WI38 (cell line): ENCODE results near the gene INTS6L.
"Not testable (repeated sequence)": the region's sequence is repeated elsewhere in the genome, so short reads cannot be mapped to it uniquely, and the experiment has no call there.

Source experiments
- H3K4me3 ChIP-seq: 2 replicates; pipeline ENCODE4 v1.5.1; 2011; ENCODE audit warnings: low read depth, mild to moderate bottlenecking, control low read depth, low read length
- TF ChIP-seq, protein P1 (sequence below): IDR thresholded peaks from 2 replicates; pipeline ENCODE4 v1.5.1; 2012; ENCODE audit warnings: low read depth, mild to moderate bottlenecking, control low read depth, low read length

INTS6L gene

DNA sequence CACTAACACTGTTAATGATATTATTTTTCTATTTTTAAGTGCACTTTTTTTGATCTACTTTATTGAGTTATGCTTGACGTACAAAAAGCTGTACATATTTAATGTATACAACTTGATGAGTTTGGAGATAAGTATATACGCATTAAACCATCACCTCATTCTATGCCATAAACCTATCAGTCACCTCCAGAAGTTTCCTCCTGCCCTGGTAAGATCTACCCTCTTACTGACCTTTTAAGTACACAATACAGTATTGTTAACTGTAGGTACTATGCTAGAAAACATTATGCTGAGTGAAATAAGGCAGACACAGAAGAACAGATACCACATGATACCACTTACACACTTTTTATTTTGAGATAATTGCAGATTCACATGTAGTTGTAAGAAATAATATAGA, 36.9 kb downstream of the INTS6L start:
- H3K4me3 ChIP-seq = no peak overlapping the region
- TF ChIP-seq, protein P1, sequence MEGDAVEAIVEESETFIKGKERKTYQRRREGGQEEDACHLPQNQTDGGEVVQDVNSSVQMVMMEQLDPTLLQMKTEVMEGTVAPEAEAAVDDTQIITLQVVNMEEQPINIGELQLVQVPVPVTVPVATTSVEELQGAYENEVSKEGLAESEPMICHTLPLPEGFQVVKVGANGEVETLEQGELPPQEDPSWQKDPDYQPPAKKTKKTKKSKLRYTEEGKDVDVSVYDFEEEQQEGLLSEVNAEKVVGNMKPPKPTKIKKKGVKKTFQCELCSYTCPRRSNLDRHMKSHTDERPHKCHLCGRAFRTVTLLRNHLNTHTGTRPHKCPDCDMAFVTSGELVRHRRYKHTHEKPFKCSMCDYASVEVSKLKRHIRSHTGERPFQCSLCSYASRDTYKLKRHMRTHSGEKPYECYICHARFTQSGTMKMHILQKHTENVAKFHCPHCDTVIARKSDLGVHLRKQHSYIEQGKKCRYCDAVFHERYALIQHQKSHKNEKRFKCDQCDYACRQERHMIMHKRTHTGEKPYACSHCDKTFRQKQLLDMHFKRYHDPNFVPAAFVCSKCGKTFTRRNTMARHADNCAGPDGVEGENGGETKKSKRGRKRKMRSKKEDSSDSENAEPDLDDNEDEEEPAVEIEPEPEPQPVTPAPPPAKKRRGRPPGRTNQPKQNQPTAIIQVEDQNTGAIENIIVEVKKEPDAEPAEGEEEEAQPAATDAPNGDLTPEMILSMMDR = no peak

DNA sequence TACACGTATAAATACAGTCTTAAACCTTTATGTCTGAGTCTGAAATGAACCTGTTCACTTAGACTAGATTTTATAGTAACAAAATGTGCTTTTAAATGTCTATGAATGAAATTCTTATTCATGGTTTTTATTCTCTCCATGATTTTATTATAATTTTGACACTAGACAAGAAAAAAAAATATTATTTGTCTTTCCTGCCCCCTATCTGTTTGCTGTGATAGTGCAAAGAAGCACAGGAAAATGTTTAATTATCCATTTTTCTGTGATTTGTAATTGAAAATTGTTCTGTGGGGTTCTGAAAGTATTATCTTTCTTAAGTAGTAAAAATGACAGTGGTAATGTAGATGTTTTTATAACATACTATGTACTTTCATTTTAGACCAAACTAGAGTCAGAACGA, 52.0 kb downstream of the INTS6L start:
- TF ChIP-seq, protein P1 = peak; percentile 29; the same call in 1 of the 2 replicates
- H3K4me3 ChIP-seq = no peak overlapping the region

DNA sequence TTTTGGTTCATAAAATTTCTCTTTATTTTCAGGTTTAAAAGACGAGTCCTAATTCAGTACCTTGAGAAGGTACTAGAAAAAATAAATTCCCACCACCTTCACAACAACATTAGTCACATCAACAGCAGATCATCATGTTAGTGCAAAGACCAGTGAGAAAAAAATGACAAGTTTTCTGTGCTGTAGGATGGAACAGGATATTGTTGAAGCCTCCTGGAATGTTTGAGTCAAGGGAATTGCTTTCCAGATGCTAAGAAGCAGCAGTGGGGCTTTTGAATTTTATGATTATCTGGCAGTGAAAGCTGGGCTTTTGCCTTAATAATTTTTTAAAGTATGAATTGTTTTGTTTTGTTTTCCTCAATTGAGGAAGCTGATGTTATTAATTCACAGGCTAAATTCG, 61.0 kb downstream of the INTS6L start:
- H3K4me3 ChIP-seq = no peak overlapping the region
- TF ChIP-seq, protein P1 = no peak

DNA sequence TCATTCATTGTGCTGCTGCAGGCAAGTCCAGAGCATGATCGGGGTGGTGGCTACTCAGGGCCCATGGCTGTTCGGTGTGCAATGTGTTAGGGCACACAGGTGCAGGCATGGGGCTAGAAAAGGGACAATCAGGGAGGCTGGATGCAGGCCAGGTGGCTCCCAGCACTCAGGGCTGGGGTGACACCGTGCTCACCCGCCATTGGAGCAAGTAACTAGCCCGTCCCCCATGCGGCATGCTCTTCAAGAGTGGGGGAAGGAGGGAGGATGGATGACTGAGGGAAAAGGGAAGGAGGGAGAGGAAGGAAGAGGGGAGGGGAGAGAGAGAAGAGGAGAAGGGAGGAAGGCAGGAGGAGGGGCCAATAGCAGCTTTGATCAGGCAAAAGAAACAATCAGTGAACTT, 64.7 kb downstream of the INTS6L start:
- TF ChIP-seq, protein P1 = no peak
- H3K4me3 ChIP-seq = no peak overlapping the region

DNA sequence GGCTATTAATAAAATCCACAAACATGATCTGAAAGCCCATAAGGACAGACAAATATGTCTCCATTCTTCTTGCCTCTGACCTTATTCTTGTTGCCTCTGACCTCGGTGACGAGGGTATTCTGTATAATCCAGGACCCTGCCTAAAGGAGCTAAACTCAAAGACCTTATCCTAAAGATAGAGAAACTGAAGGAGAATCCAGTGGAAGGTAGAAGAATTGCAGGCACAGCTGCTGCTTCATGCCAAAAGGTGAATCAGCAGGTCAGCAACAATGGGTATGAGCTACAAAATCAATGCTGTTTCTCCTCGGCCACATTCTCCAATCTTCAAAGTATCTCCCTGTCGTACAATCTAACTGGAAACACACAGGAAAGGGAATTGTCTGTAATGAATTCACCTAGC, 71.4 kb downstream of the INTS6L start:
- H3K4me3 ChIP-seq = no peak overlapping the region
- TF ChIP-seq, protein P1 = no peak

DNA sequence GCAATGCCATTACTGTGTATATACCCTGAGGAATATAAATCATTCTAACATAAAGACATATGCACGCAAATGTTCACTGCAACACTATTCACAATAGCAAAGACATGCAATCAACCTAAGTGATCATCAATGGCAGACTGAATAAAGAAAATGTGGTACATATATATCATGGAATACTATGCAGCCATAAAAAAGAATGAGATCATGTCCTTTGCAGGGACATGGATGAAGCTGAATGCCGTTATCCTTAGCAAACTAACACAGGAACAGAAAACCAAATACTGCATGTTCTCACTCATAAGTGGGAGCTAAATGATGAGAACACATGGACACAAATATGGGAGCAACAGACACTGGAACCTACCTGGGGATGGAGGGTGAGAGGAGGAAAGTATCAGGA, 73.6 kb downstream of the INTS6L start:
- not testable (repeated sequence) for H3K4me3 ChIP-seq

DNA sequence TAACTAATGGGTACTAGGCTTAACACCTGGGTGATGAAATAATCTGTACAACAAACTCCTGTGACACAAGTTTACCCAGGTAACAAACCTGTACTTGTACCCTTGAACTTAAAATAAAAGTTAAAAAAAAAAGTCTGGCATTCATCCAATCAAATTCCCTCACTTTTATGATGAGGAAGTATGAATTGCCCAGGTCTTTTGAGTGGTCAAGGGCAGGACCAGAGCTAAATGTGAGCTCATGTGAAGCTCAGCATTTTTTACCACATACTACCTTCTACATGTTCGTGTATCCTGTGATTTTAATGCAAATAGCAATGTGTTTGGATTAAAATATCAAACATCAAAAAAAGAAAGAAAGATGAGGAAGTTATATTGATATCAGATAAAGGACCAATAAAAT, 74.0 kb downstream of the INTS6L start:
- H3K4me3 ChIP-seq = not testable (repeated sequence)

DNA sequence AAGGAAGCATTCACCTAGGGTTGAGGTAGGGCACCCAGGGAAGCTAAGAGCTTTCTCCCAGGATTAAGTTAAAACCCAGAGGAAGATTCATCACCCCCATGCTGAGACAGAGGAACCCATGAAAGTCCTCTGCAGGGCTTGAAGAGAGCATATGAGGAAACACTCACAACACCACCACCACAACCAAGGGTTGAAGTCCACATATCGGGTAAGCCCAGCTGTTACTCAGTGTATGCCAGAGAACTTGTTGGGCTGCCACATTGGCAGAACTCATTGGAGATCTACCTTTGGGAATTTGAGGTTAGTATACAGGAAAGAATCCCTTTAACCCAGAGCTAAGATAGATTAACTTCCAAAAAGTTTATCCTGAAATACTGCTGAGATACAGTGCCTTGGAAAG, 75.1 kb downstream of the INTS6L start:
- no peak overlapping the region for H3K4me3 ChIP-seq
- TF ChIP-seq, protein P1 = no peak
